Measurements from ENCODE around the gene KIAA0232. TPM values are rescaled to one million over a fixed set of nuclear protein-coding genes. Genes with fewer than 3 reads are reported as not detected.

Gene KIAA0232
- total and polyA plus RNA-seq, 9 of the 15 experiments (the other 6 are each of a cell fraction or from before 2014, with no cell fraction given) = 3.5 to 17.4 (median 13.0) TPM

- TF ChIP-seq SAP30 (IDR thresholded peaks at IDR 0.05; ENCODE audit: borderline replicate concordance, insufficient read depth, low read depth, low read length, poor library complexity, severe bottlenecking) (no peak), MIER1 (IDR thresholded peaks at IDR 0.05; ENCODE audit: low read depth) (no peak), MAZ (CRISPR knock-in tag; conservative IDR thresholded peaks at IDR 0.05 in 1 of 2, IDR thresholded peaks at IDR 0.05 in 1 of 2) (peak; percentile 82 to 97), ZNF175 (CRISPR knock-in tag; IDR thresholded peaks at IDR 0.05; ENCODE audit: low read depth) (peak; percentile 84; the same call in 1 of the 2 replicates), SRF (CRISPR knock-in tag; IDR thresholded peaks at IDR 0.05) (no peak), EGR1 (conservative IDR thresholded peaks at IDR 0.05) (no peak), ZSCAN29 (IDR thresholded peaks at IDR 0.05) (no peak), SMARCA4 (IDR thresholded peaks at IDR 0.05) (no peak), KDM4B (IDR thresholded peaks at IDR 0.05; ENCODE audit: borderline replicate concordance in 2 of 2, low read depth in 1 of 2) (peak in 1 of 2 experiments; percentile 20; a peak in 1 of 4 replicates), BCOR (IDR thresholded peaks at IDR 0.05) (no peak), ZNF583 (CRISPR knock-in tag; IDR thresholded peaks at IDR 0.05) (no peak; the same call in 1 of the 2 replicates), FOXP1 (CRISPR knock-in tag; IDR thresholded peaks at IDR 0.05) (no peak; the same call in 1 of the 2 replicates), HSF4 (CRISPR knock-in tag; IDR thresholded peaks at IDR 0.05; ENCODE audit: borderline replicate concordance) (no peak), SNAPC5 (CRISPR knock-in tag; IDR thresholded peaks at IDR 0.05) (no peak), FIP1L1 (IDR thresholded peaks at IDR 0.05; ENCODE audit: low read depth, low read length, poor library complexity, severe bottlenecking) (no peak), ZKSCAN3 (CRISPR knock-in tag; IDR thresholded peaks at IDR 0.05) (no peak), ZMIZ1 (IDR thresholded peaks at IDR 0.05; ENCODE audit: low read depth in 2 of 2, low read length in 2 of 2) (no peak), ZBTB34 (CRISPR knock-in tag; IDR thresholded peaks at IDR 0.05) (no peak), ZNF212 (CRISPR knock-in tag; IDR thresholded peaks at IDR 0.05) (no peak), ZNF449 (CRISPR knock-in tag; IDR thresholded peaks at IDR 0.05) (no peak), DNMT1 (IDR thresholded peaks at IDR 0.05) (no peak)
These were observed at the start of gene KIAA0232 (continued) for GRCh38 chr4:6782147-6782845.

Measured in K562 (cell line).